ENCODE measurements around the gene COL4A4. TPM values are rescaled to one million over a fixed set of nuclear protein-coding genes. Genes with fewer than 3 reads are reported as not detected.

COL4A4 gene
- total and polyA plus RNA-seq, 4 experiments from 2014 or later, result 0.03 to 0.10 TPM; not detected in 2

DNA sequence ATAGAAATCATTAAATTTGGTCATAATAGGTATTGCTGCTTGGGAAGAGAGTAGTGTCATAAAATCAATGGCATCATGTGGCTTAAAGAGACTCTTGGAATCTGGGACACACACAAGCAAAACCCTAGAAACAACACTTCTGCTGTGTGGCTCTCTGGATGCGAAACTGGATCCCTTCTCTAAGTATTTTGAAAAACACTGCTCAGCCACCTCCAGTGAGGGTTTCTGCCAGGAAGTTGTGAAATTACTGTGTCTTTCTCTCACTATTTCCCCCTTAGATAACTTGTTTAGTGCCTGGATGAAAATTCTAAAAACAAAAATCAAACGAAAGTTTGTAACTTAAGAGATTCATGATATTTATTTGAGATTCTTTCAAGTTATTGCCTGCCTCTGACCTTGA lies 164.3 kb downstream of the COL4A4 start:
- H3K4me1 Mint-ChIP-seq, result no peaks in the 10 kb centered on the region
- no peak overlapping the region for H3K27ac Mint-ChIP-seq
- H3K27me3 ChIP-seq (ENCODE audit: insufficient read depth, low read length), result no peaks in the 10 kb centered on the region
- peaks cover 0 to 5% (median 0%) of the 10 kb centered on the region in 8 donors for H3K9me3 Mint-ChIP-seq
- no peak overlapping the region for H3K4me3 ChIP-seq (ENCODE audit: low read length in 2 of 2)
- no peak for DNase-seq
- no peaks in the 10 kb centered on the region for H3K4me1 ChIP-seq (ENCODE audit: insufficient read depth, low read length)
- CTCF ChIA-PET (ENCODE audit: partially characterized antibody), result no interaction called here
- intact Hi-C loops (cut with micrococcal nuclease), result no loop called here
- H3K36me3 Mint-ChIP-seq, result peaks cover 44 to 59% of the 10 kb centered on the region in 2 donors
- POLR2A ChIA-PET (ENCODE audit: partially characterized antibody), result no interaction called here
- no peaks in the 10 kb centered on the region for H3K9me3 ChIP-seq (ENCODE audit: control insufficient read depth in 1 of 2, low read length in 2 of 2)
- H3K4me3 Mint-ChIP-seq, result no peak overlapping the region
- H3K36me3 ChIP-seq (ENCODE audit: insufficient read depth, low read length), result peaks cover 6% of the 10 kb centered on the region
- no peaks in the 10 kb centered on the region for H3K27me3 Mint-ChIP-seq
- no peak overlapping the region for H3K27ac ChIP-seq (ENCODE audit: low read depth, low read length)

DNA sequence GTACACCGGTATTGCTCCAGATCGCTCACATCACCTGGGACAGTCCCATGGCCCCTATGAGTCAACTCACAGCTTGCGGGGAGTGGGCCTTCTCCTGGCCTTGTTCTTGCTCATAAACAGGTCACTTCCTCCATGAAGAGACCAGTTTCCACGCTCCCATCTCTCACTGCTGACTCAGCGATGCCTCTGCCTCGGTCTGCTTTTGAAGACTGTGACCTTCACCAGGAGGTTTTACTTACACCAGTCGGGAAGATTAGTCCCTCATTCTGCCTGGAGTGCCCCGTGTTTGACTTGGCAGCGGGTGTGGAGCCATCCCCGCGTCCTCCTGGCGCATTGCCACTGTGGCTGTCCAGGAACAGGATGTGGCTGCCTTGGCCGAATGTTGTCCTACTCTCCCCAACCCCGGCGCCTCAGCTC lies 168.4 kb downstream of the COL4A4 start:
- DNase-seq, result no peak
- H3K4me1 ChIP-seq (ENCODE audit: insufficient read depth, low read length), result no peaks in the 10 kb centered on the region
- POLR2A ChIA-PET (ENCODE audit: partially characterized antibody), result no interaction called here
- Mint-ChIP-seq H3K27ac (no peak overlapping the region), H3K4me1 (no peaks in the 10 kb centered on the region), H3K4me3 (no peak overlapping the region), H3K36me3 (peaks cover 55 to 68% of the 10 kb centered on the region in 2 donors), H3K27me3 (no peaks in the 10 kb centered on the region), H3K9me3 (peaks cover 0 to 2% (median 0%) of the 10 kb centered on the region in 8 donors)
- H3K27ac ChIP-seq (ENCODE audit: low read depth, low read length), result no peak overlapping the region
- CTCF ChIA-PET (ENCODE audit: partially characterized antibody), result no interaction called here
- no peaks in the 10 kb centered on the region for H3K9me3 ChIP-seq (ENCODE audit: control insufficient read depth in 1 of 2, low read length in 2 of 2)
- no peaks in the 10 kb centered on the region for H3K27me3 ChIP-seq (ENCODE audit: insufficient read depth, low read length)
- no peak overlapping the region for H3K4me3 ChIP-seq (ENCODE audit: low read length in 2 of 2)
- intact Hi-C loops (cut with micrococcal nuclease), result no loop called here
- H3K36me3 ChIP-seq (ENCODE audit: insufficient read depth, low read length), result peaks cover 6% of the 10 kb centered on the region

DNA sequence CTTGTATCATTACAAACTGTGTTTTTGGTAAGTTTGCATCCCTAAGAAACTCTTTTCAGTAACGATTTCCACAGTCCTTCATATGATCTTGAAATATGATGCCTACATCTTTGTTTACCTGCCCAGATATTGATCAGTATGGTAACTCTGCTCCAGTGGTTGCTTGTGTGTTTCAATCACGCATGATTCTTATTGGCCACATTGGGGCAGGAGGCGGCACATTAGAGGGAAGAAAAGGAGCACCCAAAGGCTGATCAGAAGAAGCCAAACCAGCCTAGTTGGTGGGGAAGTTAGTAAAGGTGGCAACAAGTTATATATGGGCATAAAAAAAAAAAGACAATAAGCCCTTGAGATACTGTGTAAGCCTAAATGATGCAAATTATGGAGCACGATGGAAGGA lies 169.2 kb downstream of the COL4A4 start:
- Mint-ChIP-seq H3K27ac (peak overlapping the region in 1 of 7 donors; percentile 16), H3K36me3 (peaks cover 50 to 66% of the 10 kb centered on the region in 2 donors), H3K9me3 (peaks cover 0 to 2% (median 0%) of the 10 kb centered on the region in 8 donors), H3K4me3 (no peak overlapping the region), H3K4me1 (no peaks in the 10 kb centered on the region), H3K27me3 (no peaks in the 10 kb centered on the region)
- intact Hi-C loops (cut with micrococcal nuclease), result no loop called here
- Histone ChIP-seq H3K9me3 (ENCODE audit: control insufficient read depth in 1 of 2, low read length in 2 of 2) (no peaks in the 10 kb centered on the region), H3K4me3 (ENCODE audit: low read length in 2 of 2) (no peak overlapping the region), H3K27ac (ENCODE audit: low read depth, low read length) (no peak overlapping the region), H3K4me1 (ENCODE audit: insufficient read depth, low read length) (no peaks in the 10 kb centered on the region), H3K36me3 (ENCODE audit: insufficient read depth, low read length) (peaks cover 6% of the 10 kb centered on the region), H3K27me3 (ENCODE audit: insufficient read depth, low read length) (no peaks in the 10 kb centered on the region)
- ChIA-PET POLR2A (ENCODE audit: partially characterized antibody) (no interaction called here), CTCF (ENCODE audit: partially characterized antibody) (interaction anchor here (0.7 kb wide), 1 partner anchor 9 kb away, joined by 3 read pairs; no protein-coding TSS in a partner anchor)
- DNase-seq, result no peak

- Histone ChIP-seq H3K27me3 (ENCODE audit: insufficient read depth, low read length) (no peaks in the 10 kb centered on the region), H3K4me1 (ENCODE audit: insufficient read depth, low read length) (no peaks in the 10 kb centered on the region), H3K36me3 (ENCODE audit: insufficient read depth, low read length) (no peaks in the 10 kb centered on the region), H3K4me3 (ENCODE audit: low read length in 2 of 2) (no peak overlapping the region), H3K27ac (ENCODE audit: low read depth, low read length) (no peak overlapping the region), H3K9me3 (ENCODE audit: control insufficient read depth in 1 of 2, low read length in 2 of 2) (no peaks in the 10 kb centered on the region)
- peaks cover 40 to 58% of the 10 kb centered on the region in 2 donors for H3K36me3 Mint-ChIP-seq
- POLR2A ChIA-PET (ENCODE audit: partially characterized antibody), result no interaction called here
- no peak overlapping the region for H3K4me3 Mint-ChIP-seq
- H3K27me3 Mint-ChIP-seq, result no peaks in the 10 kb centered on the region
- no peaks in the 10 kb centered on the region for H3K4me1 Mint-ChIP-seq
- CTCF ChIA-PET (ENCODE audit: partially characterized antibody), result no interaction called here
- no peak for DNase-seq
- intact Hi-C loops (cut with micrococcal nuclease), result no loop called here
- H3K27ac Mint-ChIP-seq, result peak overlapping the region in 1 of 7 donors; percentile 72
- H3K9me3 Mint-ChIP-seq, result peaks cover 0 to 2% (median 0%) of the 10 kb centered on the region in 8 donors
Measured at GRCh38 chr2:226993171-226993570, 170.8 kb downstream of the COL4A4 start.

GRCh38 chr2:226991663-226992062 lies 172.3 kb downstream of the COL4A4 start:
- ChIA-PET POLR2A (ENCODE audit: partially characterized antibody) (no interaction called here), CTCF (ENCODE audit: partially characterized antibody) (interaction anchor here (0.9 kb wide), 1 partner anchor 11 kb away, joined by 3 read pairs; no protein-coding TSS in a partner anchor)
- H3K36me3 ChIP-seq (ENCODE audit: insufficient read depth, low read length), result no peaks in the 10 kb centered on the region
- H3K4me1 ChIP-seq (ENCODE audit: insufficient read depth, low read length), result no peaks in the 10 kb centered on the region
- peaks cover 42 to 57% of the 10 kb centered on the region in 2 donors for H3K36me3 Mint-ChIP-seq
- no peaks in the 10 kb centered on the region for H3K27me3 Mint-ChIP-seq
- no peaks in the 10 kb centered on the region for H3K27me3 ChIP-seq (ENCODE audit: insufficient read depth, low read length)
- H3K27ac ChIP-seq (ENCODE audit: low read depth, low read length), result no peak overlapping the region
- H3K9me3 ChIP-seq (ENCODE audit: control insufficient read depth in 1 of 2, low read length in 2 of 2), result no peaks in the 10 kb centered on the region
- intact Hi-C loops (cut with micrococcal nuclease), result no loop called here
- H3K4me3 ChIP-seq (ENCODE audit: low read length in 2 of 2), result no peak overlapping the region
- no peak overlapping the region for H3K27ac Mint-ChIP-seq
- no peak for DNase-seq
- no peak overlapping the region for H3K4me3 Mint-ChIP-seq
- H3K9me3 Mint-ChIP-seq, result peaks cover 0 to 3% (median 0%) of the 10 kb centered on the region in 8 donors
- H3K4me1 Mint-ChIP-seq, result no peaks in the 10 kb centered on the region

DNA sequence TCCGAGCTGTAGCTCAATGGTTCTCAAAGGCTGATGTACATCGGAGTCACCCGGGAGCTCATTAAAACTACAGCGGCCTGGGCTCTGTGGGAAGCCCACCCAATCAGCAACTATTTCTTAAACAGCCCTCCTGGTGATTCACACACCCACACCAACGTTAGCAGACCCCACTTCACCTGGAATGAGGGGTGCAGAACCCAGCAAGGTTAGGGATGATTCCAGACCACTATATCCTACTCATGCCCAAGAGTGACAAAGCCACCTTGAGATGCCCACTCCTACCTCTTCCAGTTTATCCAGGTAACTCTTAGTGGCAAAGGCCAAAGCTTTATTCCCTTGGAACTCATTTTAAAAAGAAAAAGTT lies 178.4 kb downstream of the COL4A4 start:
- intact Hi-C loops (cut with micrococcal nuclease), result loop anchor here (2.0 to 10.0 kb wide), 3 partner anchors 181 to 1317 kb away; no protein-coding TSS in a partner anchor
- H3K36me3 ChIP-seq (ENCODE audit: insufficient read depth, low read length), result no peaks in the 10 kb centered on the region
- peaks cover 7% of the 10 kb centered on the region for H3K4me1 ChIP-seq (ENCODE audit: insufficient read depth, low read length)
- Mint-ChIP-seq H3K36me3 (peaks cover 10 to 25% of the 10 kb centered on the region in 2 donors), H3K27ac (no peak overlapping the region), H3K4me1 (peaks cover 14 to 23% (median 17%) of the 10 kb centered on the region in 4 donors), H3K27me3 (no peaks in the 10 kb centered on the region), H3K4me3 (no peak overlapping the region), H3K9me3 (peaks cover 0 to 2% (median 0%) of the 10 kb centered on the region in 8 donors)
- no peaks in the 10 kb centered on the region for H3K27me3 ChIP-seq (ENCODE audit: insufficient read depth, low read length)
- no peak overlapping the region for H3K27ac ChIP-seq (ENCODE audit: low read depth, low read length)
- POLR2A ChIA-PET (ENCODE audit: partially characterized antibody), result no interaction called here
- H3K9me3 ChIP-seq (ENCODE audit: control insufficient read depth in 1 of 2, low read length in 2 of 2), result no peaks in the 10 kb centered on the region
- DNase-seq, result no peak
- CTCF ChIA-PET (ENCODE audit: partially characterized antibody), result interaction anchor here (0.7 to 1.6 kb wide), 6 partner anchors 9 to 1320 kb away, joined by 3 to 5 read pairs (median 3); no protein-coding TSS in a partner anchor
- no peak overlapping the region for H3K4me3 ChIP-seq (ENCODE audit: low read length in 2 of 2)

GRCh38 chr2:226984750-226985582 lies 179.0 kb downstream of the COL4A4 start:
- no peaks in the 10 kb centered on the region for H3K27me3 Mint-ChIP-seq
- H3K36me3 Mint-ChIP-seq, result peaks cover 7 to 20% of the 10 kb centered on the region in 2 donors
- DNase-seq, result peak in 4 of 5 donors; percentile 3 to 23 (median 14)
- no peak overlapping the region for H3K4me3 Mint-ChIP-seq
- POLR2A ChIA-PET (ENCODE audit: partially characterized antibody), result no interaction called here
- peaks cover 14 to 23% (median 18%) of the 10 kb centered on the region in 4 donors for H3K4me1 Mint-ChIP-seq
- intact Hi-C loops (cut with micrococcal nuclease), result loop anchor here (2.0 to 10.0 kb wide), 3 partner anchors 180 to 1316 kb away; no protein-coding TSS in a partner anchor
- H3K9me3 Mint-ChIP-seq, result peaks cover 0 to 2% (median 0%) of the 10 kb centered on the region in 8 donors
- peak overlapping the region in 2 of 7 donors; percentile 48 to 64 for H3K27ac Mint-ChIP-seq
- Histone ChIP-seq H3K27me3 (ENCODE audit: insufficient read depth, low read length) (no peaks in the 10 kb centered on the region), H3K4me1 (ENCODE audit: insufficient read depth, low read length) (peaks cover 7% of the 10 kb centered on the region), H3K4me3 (ENCODE audit: low read length in 2 of 2) (no peak overlapping the region), H3K27ac (ENCODE audit: low read depth, low read length) (no peak overlapping the region), H3K36me3 (ENCODE audit: insufficient read depth, low read length) (no peaks in the 10 kb centered on the region), H3K9me3 (ENCODE audit: control insufficient read depth in 1 of 2, low read length in 2 of 2) (no peaks in the 10 kb centered on the region)
- CTCF ChIA-PET (ENCODE audit: partially characterized antibody), result interaction anchor here (0.7 to 1.6 kb wide), 6 partner anchors 10 to 1320 kb away, joined by 3 to 5 read pairs (median 3); no protein-coding TSS in a partner anchor

All from CD4-positive, alpha-beta memory T cell (primary cell).